ENCODE data around the gene POLR3A. TPM values are rescaled to one million over a fixed set of nuclear protein-coding genes. Genes with fewer than 3 reads are reported as not detected.

The POLR3A gene
- total and polyA plus RNA-seq, 2 of the 13 experiments (the other 11 are each of a cell fraction or from before 2014, with no cell fraction given), result 13.6 to 19.2 TPM

- CTCF ChIA-PET (ENCODE audit: low intra/inter-chr PET ratio, low total read pairs), result no interaction called here
- 100% methylated on average over 3 of the region's 3 CpGs for WGBS (ENCODE audit: low lambda C conversion rate)
- H4K20me1 ChIP-seq (ENCODE audit: insufficient read depth, low read length), result no peaks in the 10 kb centered on the region
- FAIRE-seq (no peak), DNase-seq (ENCODE audit: low spot score) (no peak), ATAC-seq (no peak)
- TF ChIP-seq PHF20 (CRISPR knock-in tag; IDR thresholded peaks at IDR 0.05) (no peak), ZNF333 (CRISPR knock-in tag; IDR thresholded peaks at IDR 0.05; ENCODE audit: borderline replicate concordance) (no peak), ZSCAN20 (CRISPR knock-in tag; IDR thresholded peaks at IDR 0.05; ENCODE audit: borderline replicate concordance) (no peak), GPN1 (CRISPR knock-in tag; IDR thresholded peaks at IDR 0.05; ENCODE audit: borderline replicate concordance) (no peak), GATAD2A (CRISPR knock-in tag; IDR thresholded peaks at IDR 0.05) (no peak), NCOA1 (CRISPR knock-in tag; IDR thresholded peaks at IDR 0.05) (no peak)
- peaks cover 40 to 74% of the 10 kb centered on the region in 2 experiments for H3K36me3 ChIP-seq (replicated peaks in 1 of 2; ENCODE audit: control insufficient read depth in 1 of 2, insufficient read depth in 2 of 2, low read length in 2 of 2)
- no peak overlapping the region for H3K4me2 ChIP-seq (ENCODE audit: low read depth, low read length)
- H3K4me3 ChIP-seq (replicated peaks in 1 of 3; ENCODE audit: insufficient read depth in 1 of 3, low read depth in 2 of 3, low read length in 3 of 3), result no peak overlapping the region
- peaks cover 18% of the 10 kb centered on the region for H3K4me1 ChIP-seq (ENCODE audit: insufficient read depth, low read length)
- H3K27ac ChIP-seq (ENCODE audit: extremely low read length, insufficient read depth, low read length), result no peak overlapping the region
- H3K9me3 ChIP-seq (ENCODE audit: low read length), result no peaks in the 10 kb centered on the region
- POLR2A ChIA-PET, result no interaction called here
- no peak overlapping the region for H3K9ac ChIP-seq (ENCODE audit: insufficient read depth, low read depth, low read length)
- in situ Hi-C loops (cut with HindIII; ENCODE audit: extremely low pct_ligation_motif_present, low pct_unique_long_range_greater_than_20kb), result loop anchor here (10.0 kb wide), 1 partner anchor 179 kb away; no protein-coding TSS in a partner anchor
- H2AFZ ChIP-seq (ENCODE audit: low read length), result no peak overlapping the region
- H3K79me2 ChIP-seq (ENCODE audit: insufficient read depth, low read length), result peaks cover 22% of the 10 kb centered on the region
- intact Hi-C loops (cut with micrococcal nuclease; ENCODE audit: unreplicated experiment), result no loop called here
- H3K27me3 ChIP-seq (ENCODE audit: control insufficient read depth in 1 of 2, insufficient read depth in 2 of 2, low read length in 2 of 2), result no peaks in the 10 kb centered on the region
- BruUV-seq (replicated peaks), result no TSS peak
Measured at GRCh38 chr10:78023741-78024140, 5.6 kb downstream of the POLR3A start.

GRCh38 chr10:78021201-78021600 lies 8.1 kb downstream of the POLR3A start:
- CTCF ChIA-PET (ENCODE audit: low intra/inter-chr PET ratio, low total read pairs), result no interaction called here
- H3K4me3 ChIP-seq (replicated peaks in 1 of 3; ENCODE audit: insufficient read depth in 1 of 3, low read depth in 2 of 3, low read length in 3 of 3), result no peak overlapping the region
- DNase-seq (ENCODE audit: low spot score) (no peak), ATAC-seq (no peak), FAIRE-seq (no peak)
- H3K4me2 ChIP-seq (ENCODE audit: low read depth, low read length), result no peak overlapping the region
- no peaks in the 10 kb centered on the region for H3K79me2 ChIP-seq (ENCODE audit: insufficient read depth, low read length)
- no peaks in the 10 kb centered on the region for H3K4me1 ChIP-seq (ENCODE audit: insufficient read depth, low read length)
- no peak for TF ChIP-seq ZFY (CRISPR knock-in tag; IDR thresholded peaks at IDR 0.05)
- TF ChIP-seq SALL2 (CRISPR knock-in tag; IDR thresholded peaks at IDR 0.05), result no peak
- TF ChIP-seq ZBTB44 (CRISPR knock-in tag; IDR thresholded peaks at IDR 0.05), result no peak
- no peak for TF ChIP-seq NFAT5 (CRISPR knock-in tag; IDR thresholded peaks at IDR 0.05)
- TF ChIP-seq ARNT (IDR thresholded peaks at IDR 0.05), result no peak
- no peak overlapping the region for H2AFZ ChIP-seq (ENCODE audit: low read length)
- no peak overlapping the region for H3K9ac ChIP-seq (ENCODE audit: insufficient read depth, low read depth, low read length)
- no peaks in the 10 kb centered on the region for H4K20me1 ChIP-seq (ENCODE audit: insufficient read depth, low read length)
- no TSS peak for BruUV-seq (replicated peaks)
- H3K27me3 ChIP-seq (ENCODE audit: control insufficient read depth in 1 of 2, insufficient read depth in 2 of 2, low read length in 2 of 2), result no peaks in the 10 kb centered on the region
- 100% methylated on average over 2 of the region's 2 CpGs for WGBS (ENCODE audit: low lambda C conversion rate)
- in situ Hi-C loops (cut with HindIII; ENCODE audit: extremely low pct_ligation_motif_present, low pct_unique_long_range_greater_than_20kb) (loop anchor here (10.0 kb wide), 1 partner anchor 176 kb away; no protein-coding TSS in a partner anchor), intact Hi-C loops (cut with micrococcal nuclease; ENCODE audit: unreplicated experiment) (no loop called here)
- POLR2A ChIA-PET, result no interaction called here
- H3K36me3 ChIP-seq (replicated peaks in 1 of 2; ENCODE audit: control insufficient read depth in 1 of 2, insufficient read depth in 2 of 2, low read length in 2 of 2), result peaks cover 51 to 86% of the 10 kb centered on the region in 2 experiments
- no peaks in the 10 kb centered on the region for H3K9me3 ChIP-seq (ENCODE audit: low read length)
- H3K27ac ChIP-seq (ENCODE audit: extremely low read length, insufficient read depth, low read length), result no peak overlapping the region
